ENCODE measurements around the gene TUBB.
"Not testable (repeated sequence)": the region's sequence is repeated elsewhere in the genome, so short reads cannot be mapped to it uniquely, and the experiment has no call there.

The TUBB gene

GRCh38 chr6:30719356-30719755 lies 796 bp upstream of the TUBB start:
- DNase-seq (ENCODE audit: low read depth): no peak

- DNase-seq (ENCODE audit: low read depth): no peak
Measured at GRCh38 chr6:30720738-30721197, 616 bp downstream of the TUBB start.

- peak; percentile 87 for DNase-seq (ENCODE audit: low read depth)
Measured at GRCh38 chr6:30721198-30722024, 1.3 kb downstream of the TUBB start.

GRCh38 chr6:30722025-30722279 lies 1.8 kb downstream of the TUBB start:
- DNase-seq (ENCODE audit: low read depth): not testable (repeated sequence)

GRCh38 chr6:30722280-30723112 lies 2.3 kb downstream of the TUBB start:
- DNase-seq (ENCODE audit: low read depth): peak; percentile 55

GRCh38 chr6:30723159-30723842 lies 3.1 kb downstream of the TUBB start:
- not testable (repeated sequence) for DNase-seq (ENCODE audit: low read depth)

- DNase-seq (ENCODE audit: low read depth): not testable (repeated sequence)
Measured at GRCh38 chr6:30723843-30724741, 3.9 kb downstream of the TUBB start.

- DNase-seq (ENCODE audit: low read depth): no peak
Measured at GRCh38 chr6:30724906-30725667, 4.9 kb downstream of the TUBB start.

GRCh38 chr6:30725713-30726505 lies 5.8 kb downstream of the TUBB start:
- DNase-seq (ENCODE audit: low read depth): no peak

GRCh38 chr6:30726506-30727413 lies 6.6 kb downstream of the TUBB start:
- no peak for DNase-seq (ENCODE audit: low read depth)

GRCh38 chr6:30727920-30728553 lies 7.9 kb downstream of the TUBB start:
- DNase-seq (ENCODE audit: low read depth): no peak

GRCh38 chr6:30730601-30731435 lies 10.7 kb downstream of the TUBB start:
- DNase-seq (ENCODE audit: low read depth): peak; percentile 70

GRCh38 chr6:30732237-30732943 lies 12.2 kb downstream of the TUBB start:
- DNase-seq (ENCODE audit: low read depth): no peak

GRCh38 chr6:30735668-30736314 lies 15.6 kb downstream of the TUBB start:
- DNase-seq (ENCODE audit: low read depth): no peak

- no peak for DNase-seq (ENCODE audit: low read depth)
Measured at GRCh38 chr6:30738532-30738931, 18.4 kb downstream of the TUBB start.

GRCh38 chr6:30740540-30740870 lies 20.4 kb downstream of the TUBB start:
- DNase-seq (ENCODE audit: low read depth): no peak

Measured in T-helper 22 cell (primary cell).